Measurements from ENCODE around the gene PITPNC1. TPM values are rescaled to one million over a fixed set of nuclear protein-coding genes. Genes with fewer than 3 reads are reported as not detected.

Gene PITPNC1
- total RNA-seq, 1 experiment from 2014 or later: 6.9 TPM

GRCh38 chr17:67554634-67555033, 177.6 kb downstream of the PITPNC1 start:
- Mint-ChIP-seq H3K4me1 (ENCODE audit: low read depth, unreplicated experiment) (no peaks in the 10 kb centered on the region), H3K9me3 (ENCODE audit: low read depth, unreplicated experiment) (no peaks in the 10 kb centered on the region), H3K27ac (ENCODE audit: unreplicated experiment) (no peak overlapping the region), H3K36me3 (ENCODE audit: insufficient read depth, unreplicated experiment) (no peaks in the 10 kb centered on the region), H3K4me3 (ENCODE audit: low read depth, unreplicated experiment) (no peak overlapping the region), H3K27me3 (ENCODE audit: unreplicated experiment) (no peaks in the 10 kb centered on the region)
- DNase-seq: no peak
- BruUV-seq (replicated peaks): no TSS peak
- no peak for TF ChIP-seq CTCF (IDR thresholded peaks at IDR 0.05; ENCODE audit: unreplicated experiment)
- CTCF ChIA-PET: no interaction called here
- intact Hi-C loops (cut with micrococcal nuclease; ENCODE audit: unreplicated experiment): no loop called here

- no TSS peak for BruUV-seq (replicated peaks)
- CTCF ChIA-PET: interaction anchor here (0.7 kb wide), 1 partner anchor 9 kb away, joined by 5 read pairs; no protein-coding TSS in a partner anchor
- no peak overlapping the region for H3K27ac Mint-ChIP-seq (ENCODE audit: unreplicated experiment)
- no peak for DNase-seq
- intact Hi-C loops (cut with micrococcal nuclease; ENCODE audit: unreplicated experiment): no loop called here
- no peaks in the 10 kb centered on the region for H3K36me3 Mint-ChIP-seq (ENCODE audit: insufficient read depth, unreplicated experiment)
- no peak for TF ChIP-seq CTCF (IDR thresholded peaks at IDR 0.05; ENCODE audit: unreplicated experiment)
- H3K4me3 Mint-ChIP-seq (ENCODE audit: low read depth, unreplicated experiment): no peak overlapping the region
- H3K27me3 Mint-ChIP-seq (ENCODE audit: unreplicated experiment): no peaks in the 10 kb centered on the region
- no peaks in the 10 kb centered on the region for H3K4me1 Mint-ChIP-seq (ENCODE audit: low read depth, unreplicated experiment)
- no peaks in the 10 kb centered on the region for H3K9me3 Mint-ChIP-seq (ENCODE audit: low read depth, unreplicated experiment)
Measured at GRCh38 chr17:67555855-67556254, 178.8 kb downstream of the PITPNC1 start.

GRCh38 chr17:67557052-67557845, 180.2 kb downstream of the PITPNC1 start:
- intact Hi-C loops (cut with micrococcal nuclease; ENCODE audit: unreplicated experiment): no loop called here
- no peak overlapping the region for H3K27ac Mint-ChIP-seq (ENCODE audit: unreplicated experiment)
- no TSS peak for BruUV-seq (replicated peaks)
- H3K9me3 Mint-ChIP-seq (ENCODE audit: low read depth, unreplicated experiment): no peaks in the 10 kb centered on the region
- H3K36me3 Mint-ChIP-seq (ENCODE audit: insufficient read depth, unreplicated experiment): no peaks in the 10 kb centered on the region
- CTCF ChIA-PET: no interaction called here
- no peaks in the 10 kb centered on the region for H3K4me1 Mint-ChIP-seq (ENCODE audit: low read depth, unreplicated experiment)
- DNase-seq: no peak
- H3K27me3 Mint-ChIP-seq (ENCODE audit: unreplicated experiment): no peaks in the 10 kb centered on the region
- TF ChIP-seq CTCF (IDR thresholded peaks at IDR 0.05; ENCODE audit: unreplicated experiment): no peak
- no peak overlapping the region for H3K4me3 Mint-ChIP-seq (ENCODE audit: low read depth, unreplicated experiment)

- CTCF ChIA-PET: no interaction called here
- Mint-ChIP-seq H3K9me3 (ENCODE audit: low read depth, unreplicated experiment) (no peaks in the 10 kb centered on the region), H3K4me3 (ENCODE audit: low read depth, unreplicated experiment) (no peak overlapping the region), H3K27ac (ENCODE audit: unreplicated experiment) (no peak overlapping the region), H3K36me3 (ENCODE audit: insufficient read depth, unreplicated experiment) (no peaks in the 10 kb centered on the region), H3K27me3 (ENCODE audit: unreplicated experiment) (no peaks in the 10 kb centered on the region), H3K4me1 (ENCODE audit: low read depth, unreplicated experiment) (no peaks in the 10 kb centered on the region)
- BruUV-seq (replicated peaks): no TSS peak
- intact Hi-C loops (cut with micrococcal nuclease; ENCODE audit: unreplicated experiment): no loop called here
- no peak for TF ChIP-seq CTCF (IDR thresholded peaks at IDR 0.05; ENCODE audit: unreplicated experiment)
- no peak for DNase-seq
Measured at GRCh38 chr17:67557921-67558320, 180.8 kb downstream of the PITPNC1 start.

All from Calu3 (cell line).